ENCODE measurements around the gene FMNL1.
"Not testable (repeated sequence)": the region's sequence is repeated elsewhere in the genome, so short reads cannot be mapped to it uniquely, and the experiment has no call there.

Gene FMNL1, protein sequence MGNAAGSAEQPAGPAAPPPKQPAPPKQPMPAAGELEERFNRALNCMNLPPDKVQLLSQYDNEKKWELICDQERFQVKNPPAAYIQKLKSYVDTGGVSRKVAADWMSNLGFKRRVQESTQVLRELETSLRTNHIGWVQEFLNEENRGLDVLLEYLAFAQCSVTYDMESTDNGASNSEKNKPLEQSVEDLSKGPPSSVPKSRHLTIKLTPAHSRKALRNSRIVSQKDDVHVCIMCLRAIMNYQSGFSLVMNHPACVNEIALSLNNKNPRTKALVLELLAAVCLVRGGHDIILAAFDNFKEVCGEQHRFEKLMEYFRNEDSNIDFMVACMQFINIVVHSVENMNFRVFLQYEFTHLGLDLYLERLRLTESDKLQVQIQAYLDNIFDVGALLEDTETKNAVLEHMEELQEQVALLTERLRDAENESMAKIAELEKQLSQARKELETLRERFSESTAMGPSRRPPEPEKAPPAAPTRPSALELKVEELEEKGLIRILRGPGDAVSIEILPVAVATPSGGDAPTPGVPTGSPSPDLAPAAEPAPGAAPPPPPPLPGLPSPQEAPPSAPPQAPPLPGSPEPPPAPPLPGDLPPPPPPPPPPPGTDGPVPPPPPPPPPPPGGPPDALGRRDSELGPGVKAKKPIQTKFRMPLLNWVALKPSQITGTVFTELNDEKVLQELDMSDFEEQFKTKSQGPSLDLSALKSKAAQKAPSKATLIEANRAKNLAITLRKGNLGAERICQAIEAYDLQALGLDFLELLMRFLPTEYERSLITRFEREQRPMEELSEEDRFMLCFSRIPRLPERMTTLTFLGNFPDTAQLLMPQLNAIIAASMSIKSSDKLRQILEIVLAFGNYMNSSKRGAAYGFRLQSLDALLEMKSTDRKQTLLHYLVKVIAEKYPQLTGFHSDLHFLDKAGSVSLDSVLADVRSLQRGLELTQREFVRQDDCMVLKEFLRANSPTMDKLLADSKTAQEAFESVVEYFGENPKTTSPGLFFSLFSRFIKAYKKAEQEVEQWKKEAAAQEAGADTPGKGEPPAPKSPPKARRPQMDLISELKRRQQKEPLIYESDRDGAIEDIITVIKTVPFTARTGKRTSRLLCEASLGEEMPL

DNA sequence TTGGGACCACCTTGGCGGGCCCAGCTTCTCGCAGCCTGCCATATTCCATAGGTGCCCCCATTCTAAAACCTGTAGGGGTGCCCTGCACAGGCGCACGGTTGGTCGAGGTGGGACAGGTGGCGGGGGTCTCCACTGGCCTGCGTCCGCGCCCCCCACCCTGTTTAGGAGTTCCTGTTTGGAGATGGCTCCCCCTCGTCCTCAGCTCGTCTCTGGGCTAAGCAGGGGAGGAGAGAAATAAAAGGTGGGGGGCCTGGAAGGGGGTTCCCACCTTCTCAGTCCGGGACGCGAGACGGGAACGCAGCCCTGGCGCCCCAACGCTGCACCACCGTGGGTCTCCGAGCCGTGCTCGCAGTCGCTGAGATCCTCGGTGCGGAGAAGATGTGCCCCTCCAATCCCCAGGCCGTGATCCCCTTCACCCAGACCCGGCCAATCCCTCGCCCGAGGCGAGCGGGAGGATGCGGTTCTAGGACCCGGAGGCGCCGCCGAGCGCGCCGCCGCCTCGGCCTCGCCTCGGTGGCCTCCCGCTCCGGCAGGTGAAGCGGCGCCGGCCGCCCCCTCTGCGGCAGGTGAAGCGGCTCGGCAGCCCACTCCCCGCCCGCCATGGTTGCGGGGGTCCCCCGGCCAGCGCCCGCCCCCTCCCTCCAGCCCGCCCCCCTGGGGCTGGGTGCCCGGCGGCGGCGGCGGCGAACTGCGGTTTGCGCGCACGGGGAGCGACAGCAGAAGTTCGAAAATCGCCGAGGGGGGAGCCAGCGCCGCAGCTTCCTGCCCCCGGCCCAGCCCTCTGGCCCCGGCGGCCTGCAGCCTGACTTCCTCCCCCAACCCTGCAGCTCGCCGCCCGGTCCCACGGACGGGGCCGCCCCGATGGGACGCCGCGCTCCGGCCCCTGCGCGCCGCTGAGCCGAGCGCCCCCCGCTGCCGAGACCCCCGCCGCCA lies at the start of gene FMNL1:
Gene FMNL1, plus strand, starts transcription at position 805 of the 933 bp plus-strand sequence. CDS start 240 bp downstream, outside the sequence.
- peak in 5 of 51 donors; percentile 19 to 46 (median 27) for DNase-seq

DNA sequence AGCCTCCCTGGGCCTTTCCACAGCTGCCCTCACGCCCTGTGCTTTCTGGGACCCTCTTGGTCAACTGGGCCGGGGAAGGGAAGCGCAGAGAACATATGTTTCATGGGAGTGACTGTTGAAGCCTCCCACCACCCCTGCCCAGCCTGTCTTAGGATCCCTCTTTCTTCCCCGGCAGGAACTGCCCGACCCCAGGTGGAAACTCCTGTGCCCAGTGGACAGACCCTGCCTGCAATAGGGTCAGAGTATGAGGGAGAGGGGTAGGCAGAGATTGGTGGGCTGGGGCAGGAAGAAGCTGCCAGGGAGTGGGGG lies 49.5 kb upstream of the FMNL1 start:
- no peak for DNase-seq

DNA sequence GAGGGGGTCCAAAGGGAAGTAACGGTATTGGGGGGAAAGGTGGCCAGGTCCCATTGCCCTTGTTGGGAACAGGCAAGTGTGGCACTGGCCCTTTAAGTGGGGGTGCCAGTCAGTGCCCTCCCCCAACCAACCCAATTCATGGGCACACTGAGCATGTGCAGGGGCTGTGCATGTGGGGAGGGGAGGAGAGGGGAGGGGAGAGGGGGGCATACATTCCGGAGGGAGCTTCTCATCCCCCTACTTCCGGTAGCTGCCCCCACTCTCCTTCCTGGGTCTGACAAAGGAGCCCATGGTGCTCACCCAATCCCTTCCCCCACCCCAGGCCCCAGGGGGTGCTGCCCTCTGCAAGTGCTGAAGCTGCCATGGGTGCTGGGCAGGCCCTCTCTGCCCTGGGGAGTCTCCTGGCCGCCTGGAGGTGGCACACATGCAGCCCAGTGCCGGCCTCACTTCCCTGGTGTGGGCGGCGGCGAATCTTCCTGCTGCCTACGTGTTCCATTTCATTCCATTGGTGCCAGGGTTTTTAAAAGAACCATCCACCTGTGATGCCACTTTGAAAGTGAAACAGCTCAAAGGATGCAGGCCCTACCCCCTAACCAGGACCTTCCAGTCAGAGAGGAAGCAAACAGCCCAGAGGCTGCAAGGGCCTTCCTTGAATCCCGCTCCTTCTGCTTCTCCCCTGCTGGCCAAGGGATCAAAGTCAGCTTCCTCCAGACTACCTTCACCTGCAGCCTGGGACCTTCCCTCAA lies 49.0 kb upstream of the FMNL1 start:
- DNase-seq = peak; percentile 47 to 95 (median 82)

DNA sequence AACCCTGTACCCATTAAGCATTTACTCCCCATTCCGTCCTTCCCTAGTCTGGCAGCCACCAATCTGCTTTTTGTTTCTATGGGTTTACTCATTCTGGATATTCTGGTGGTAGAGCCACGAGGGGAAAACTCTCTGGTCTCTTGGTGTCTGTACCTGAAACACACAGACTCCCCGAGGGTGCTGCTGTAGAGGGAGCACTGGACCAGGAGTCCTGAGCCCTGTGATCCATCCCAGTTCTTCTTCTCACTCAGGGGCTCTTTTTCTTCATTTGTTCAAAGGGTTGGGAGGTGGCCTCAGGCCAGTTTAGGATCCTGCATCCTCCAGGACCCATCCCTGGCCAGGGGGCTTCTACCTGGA lies 45.9 kb upstream of the FMNL1 start:
- DNase-seq = no peak

DNA sequence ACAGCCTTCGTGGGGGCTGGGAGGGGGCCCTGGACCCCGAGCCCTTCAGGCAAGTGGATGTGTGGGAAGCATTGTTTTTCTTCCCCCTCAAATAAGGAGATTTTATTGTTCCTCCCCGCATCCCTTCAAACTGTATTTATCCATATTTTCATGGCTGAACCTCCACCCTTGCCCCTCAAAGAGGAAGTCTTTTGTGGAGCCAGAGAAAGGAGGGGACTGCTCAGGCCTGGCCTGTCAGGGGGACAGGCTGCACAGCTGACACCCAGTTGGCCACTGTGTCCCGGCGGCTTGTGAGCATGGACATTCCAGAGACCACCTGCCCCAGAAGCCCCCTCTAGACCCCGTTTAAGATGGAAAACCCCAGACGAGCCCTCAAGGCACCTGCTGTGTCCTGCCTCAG lies 44.1 kb upstream of the FMNL1 start:
- no peak for DNase-seq

DNA sequence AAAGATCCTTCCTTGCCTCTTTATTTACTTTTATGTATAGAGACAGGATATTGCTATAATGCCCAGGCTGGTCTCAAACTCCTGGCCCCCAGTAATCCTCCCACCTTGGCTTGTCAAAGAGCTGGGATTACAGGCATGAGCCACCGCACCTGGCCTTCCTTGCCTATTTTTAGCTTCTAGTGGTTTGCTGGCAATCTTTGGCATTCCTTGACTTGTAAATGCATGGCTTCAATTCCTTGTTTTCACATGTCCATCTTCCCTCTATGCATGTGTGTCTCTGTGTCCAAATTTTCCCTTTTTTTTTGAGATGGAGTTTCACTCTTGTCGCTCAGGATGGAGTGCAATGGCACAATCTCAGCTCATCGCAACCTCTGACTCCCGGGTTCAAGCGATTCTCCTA lies 37.5 kb upstream of the FMNL1 start:
- DNase-seq = no peak

DNA sequence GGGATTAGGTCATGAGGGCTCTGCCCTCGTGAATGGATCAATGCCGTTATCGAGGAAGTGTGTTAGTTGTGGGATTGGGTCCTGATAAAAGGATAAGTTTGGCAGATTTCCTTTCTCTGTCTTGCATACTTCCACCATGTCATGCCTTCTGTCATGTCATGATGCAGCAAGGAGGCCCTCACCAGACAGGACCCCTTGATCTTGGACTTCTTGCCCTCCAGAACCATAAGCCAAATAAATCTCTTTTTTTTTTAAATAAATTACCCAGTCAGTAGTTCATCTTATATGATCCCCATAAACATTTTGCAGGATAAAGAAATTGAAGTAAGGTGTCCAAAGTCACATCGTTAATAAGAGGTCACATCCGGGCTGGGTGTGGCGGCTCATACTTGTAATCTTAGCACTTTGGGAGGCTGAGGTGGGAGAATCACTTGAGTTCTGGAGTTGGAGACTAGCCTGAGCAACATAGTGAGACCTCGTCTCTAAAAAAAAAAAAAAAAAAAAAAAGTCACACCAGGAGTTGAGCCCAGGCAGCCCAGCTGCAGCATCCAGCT lies 34.8 kb upstream of the FMNL1 start:
- no peak for DNase-seq

DNA sequence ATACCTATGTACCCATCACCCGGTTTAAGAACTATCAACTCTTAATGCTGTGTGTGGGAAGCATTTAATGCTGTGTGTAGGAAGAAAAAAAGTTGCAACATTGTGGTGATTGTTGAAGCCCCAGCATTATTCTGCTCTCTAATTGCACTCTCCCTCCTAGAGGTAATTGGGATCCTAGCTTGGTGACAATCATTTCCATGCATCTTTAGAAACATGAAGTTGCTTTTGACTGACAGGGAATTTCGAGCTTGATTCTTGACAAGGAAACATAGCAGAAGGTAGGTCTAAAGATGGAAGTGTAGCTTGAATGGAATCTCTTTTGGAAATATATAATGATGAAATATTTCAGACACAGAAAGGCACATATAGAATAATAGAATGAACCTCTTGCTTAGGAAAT lies 32.7 kb upstream of the FMNL1 start:
- DNase-seq = no peak

DNA sequence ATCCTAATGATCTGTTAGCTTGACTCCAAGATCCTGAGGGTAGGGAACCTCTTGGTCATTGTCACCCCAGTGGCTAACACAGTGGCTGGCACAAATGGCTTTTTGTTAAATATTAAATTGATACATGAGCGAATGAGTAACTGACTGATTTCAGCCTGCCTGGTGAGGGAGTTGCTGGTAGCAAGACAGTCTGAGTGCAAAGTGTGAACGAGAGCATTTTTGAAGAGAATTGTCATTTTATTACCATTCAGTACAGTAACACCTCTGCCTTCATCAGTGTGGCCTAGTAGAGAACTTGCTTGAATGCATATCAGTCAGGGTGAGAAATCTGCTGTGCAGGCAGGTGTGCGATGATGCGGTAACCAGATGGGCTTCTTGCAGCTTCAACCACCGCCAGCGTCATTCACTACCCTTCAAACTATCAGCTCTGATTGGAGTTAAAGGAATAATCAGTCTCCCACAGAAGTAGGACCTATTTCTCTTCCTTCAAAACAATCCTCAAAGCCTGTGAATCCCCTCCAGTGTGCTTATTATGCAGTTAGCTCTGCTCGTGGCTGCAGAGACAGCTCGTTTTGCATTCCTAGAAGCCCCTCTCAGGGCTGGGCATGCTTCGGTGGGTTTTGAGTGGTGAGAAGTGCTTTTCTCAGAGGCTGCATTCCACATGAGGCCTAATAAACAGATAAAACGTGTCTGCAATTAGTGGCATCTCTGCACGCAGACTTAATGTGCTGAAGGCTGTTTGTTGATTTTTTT lies 31.0 kb upstream of the FMNL1 start:
- no peak for DNase-seq

DNA sequence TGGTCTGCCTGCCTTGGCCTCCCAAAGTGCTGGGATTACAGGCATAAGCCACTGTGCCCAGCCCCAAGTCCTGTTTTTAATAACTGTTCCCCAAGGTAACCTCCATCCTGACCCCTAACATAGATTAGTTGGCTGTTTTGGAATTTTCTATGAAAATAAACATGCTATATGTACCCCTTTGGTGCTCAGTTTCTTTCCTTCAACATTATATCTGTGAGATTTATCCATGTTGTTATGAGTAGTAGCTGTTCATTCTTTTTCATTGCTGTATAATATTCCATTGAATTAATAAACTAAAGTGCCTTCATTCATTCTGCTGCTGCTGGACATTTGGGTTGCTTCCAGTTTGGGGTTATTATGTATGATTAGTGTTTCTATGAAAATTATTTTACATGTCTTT lies 26.3 kb upstream of the FMNL1 start:
- DNase-seq = no peak

DNA sequence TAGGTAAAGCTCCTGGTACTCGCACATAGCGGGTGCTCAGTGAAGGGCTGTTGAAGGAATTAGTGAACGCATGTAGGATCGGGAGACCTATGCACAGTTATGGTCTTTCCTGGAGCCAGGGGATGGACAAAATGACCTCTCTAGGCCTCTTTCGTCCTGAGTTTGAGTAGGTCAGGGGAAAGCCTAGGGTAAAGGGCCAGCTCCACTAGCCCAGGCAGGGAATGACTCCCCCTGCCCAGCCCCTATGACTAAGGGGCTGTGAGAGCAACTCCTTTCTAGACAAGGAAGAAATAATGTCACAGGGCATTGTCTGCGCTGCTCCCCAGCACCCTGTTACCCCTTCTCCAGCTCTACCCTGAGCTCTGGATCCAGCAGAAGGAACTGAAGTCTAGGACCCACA lies 24.6 kb upstream of the FMNL1 start:
- DNase-seq = no peak

DNA sequence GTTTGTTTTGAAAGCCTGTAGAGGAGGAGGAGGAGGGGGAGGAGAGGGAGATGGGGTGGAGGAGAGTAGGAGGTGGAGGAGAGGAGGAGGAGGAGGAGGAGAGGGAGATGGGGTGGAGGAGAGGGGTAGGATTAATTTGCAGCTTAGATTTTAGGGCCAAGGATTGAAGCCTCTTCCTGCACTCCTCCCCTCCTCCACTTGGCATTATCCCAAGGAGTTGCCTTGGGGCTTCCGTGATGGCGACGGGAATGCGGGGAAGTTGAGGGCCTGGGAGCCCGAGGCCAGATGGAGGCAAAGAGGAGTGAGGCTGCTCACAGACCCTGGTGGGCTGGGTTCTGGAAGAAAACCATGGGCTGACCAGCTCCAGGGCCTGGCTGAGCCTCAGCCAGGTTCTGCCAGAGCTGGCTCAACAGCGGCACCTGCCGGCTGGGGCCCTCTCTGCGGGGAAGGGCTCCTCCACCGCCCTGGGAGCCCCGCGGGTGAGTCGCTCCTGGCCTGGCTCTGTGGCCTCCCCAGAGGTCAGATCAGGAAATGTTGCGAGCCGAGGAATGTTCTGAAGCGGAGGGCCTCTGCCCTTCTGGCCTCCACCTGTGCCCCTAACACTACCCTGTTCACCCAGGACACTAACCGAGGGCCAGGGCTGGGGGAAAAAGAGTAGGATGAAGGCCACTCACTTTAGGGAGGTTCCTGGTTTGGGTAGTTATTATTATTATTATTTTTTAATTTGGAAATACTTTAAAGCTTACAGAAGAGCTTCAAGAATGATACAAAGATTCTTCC lies 23.9 kb upstream of the FMNL1 start:
- DNase-seq = peak; percentile 34 to 93 (median 79)

DNA sequence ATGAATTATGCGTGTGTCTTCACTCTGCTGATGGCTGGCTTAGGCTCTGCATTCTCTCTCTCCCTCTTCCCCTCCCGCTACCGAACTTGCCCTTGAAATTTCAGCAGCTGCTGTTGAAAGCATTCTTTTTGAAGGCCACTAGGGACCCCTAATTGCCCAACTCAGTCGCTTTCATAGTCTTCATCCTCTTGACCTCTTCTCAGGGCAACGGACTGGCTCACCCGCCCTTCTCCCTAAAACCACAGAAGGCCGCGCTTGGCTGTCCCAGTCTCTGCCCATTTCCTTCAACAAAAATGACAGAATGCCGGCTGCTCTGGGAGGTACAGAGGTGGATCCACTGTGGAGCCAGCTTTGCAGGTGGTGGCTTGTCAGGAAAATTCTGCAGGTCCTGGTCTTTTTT lies 21.0 kb upstream of the FMNL1 start:
- DNase-seq = no peak

DNA sequence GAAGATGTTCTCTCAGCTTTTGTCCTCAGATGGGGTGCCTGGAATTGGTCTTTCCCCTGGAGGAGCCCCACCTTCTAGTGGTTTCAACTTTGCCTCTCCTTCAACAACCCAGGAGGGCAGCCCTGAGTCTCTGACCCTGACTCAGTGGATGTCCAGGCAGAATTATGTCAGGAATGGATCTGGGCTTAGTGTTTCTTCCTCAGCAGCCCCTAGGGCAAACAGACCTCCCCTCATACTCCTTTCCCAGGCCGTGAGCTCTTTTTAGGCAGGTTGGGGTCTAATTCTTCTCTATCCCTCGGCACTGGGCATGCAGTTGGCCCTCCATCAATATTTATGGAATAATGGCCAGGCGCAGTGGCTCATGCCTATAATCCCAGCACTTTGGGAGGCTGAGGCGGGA lies 20.2 kb upstream of the FMNL1 start:
- no peak for DNase-seq

DNA sequence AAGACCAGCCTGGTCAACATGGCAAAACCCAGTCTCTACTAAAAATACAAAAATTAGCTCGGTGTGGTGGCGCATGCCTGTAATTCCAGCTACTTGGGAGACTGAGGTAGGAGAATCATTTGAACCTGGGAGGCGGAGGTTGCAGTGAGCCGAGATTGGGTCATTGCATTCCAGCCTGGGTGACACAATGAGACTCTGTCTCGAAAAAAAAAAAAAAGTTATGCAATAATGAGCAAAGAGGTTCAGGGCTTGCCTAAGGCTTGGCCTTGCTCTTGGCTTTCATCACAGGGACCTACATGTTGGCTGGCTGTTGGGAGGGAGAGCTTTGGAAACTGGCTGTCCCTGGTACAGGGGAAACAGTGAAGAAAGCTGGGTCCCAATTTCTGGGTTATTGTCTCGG lies 19.8 kb upstream of the FMNL1 start:
- DNase-seq = not testable (repeated sequence)

DNA sequence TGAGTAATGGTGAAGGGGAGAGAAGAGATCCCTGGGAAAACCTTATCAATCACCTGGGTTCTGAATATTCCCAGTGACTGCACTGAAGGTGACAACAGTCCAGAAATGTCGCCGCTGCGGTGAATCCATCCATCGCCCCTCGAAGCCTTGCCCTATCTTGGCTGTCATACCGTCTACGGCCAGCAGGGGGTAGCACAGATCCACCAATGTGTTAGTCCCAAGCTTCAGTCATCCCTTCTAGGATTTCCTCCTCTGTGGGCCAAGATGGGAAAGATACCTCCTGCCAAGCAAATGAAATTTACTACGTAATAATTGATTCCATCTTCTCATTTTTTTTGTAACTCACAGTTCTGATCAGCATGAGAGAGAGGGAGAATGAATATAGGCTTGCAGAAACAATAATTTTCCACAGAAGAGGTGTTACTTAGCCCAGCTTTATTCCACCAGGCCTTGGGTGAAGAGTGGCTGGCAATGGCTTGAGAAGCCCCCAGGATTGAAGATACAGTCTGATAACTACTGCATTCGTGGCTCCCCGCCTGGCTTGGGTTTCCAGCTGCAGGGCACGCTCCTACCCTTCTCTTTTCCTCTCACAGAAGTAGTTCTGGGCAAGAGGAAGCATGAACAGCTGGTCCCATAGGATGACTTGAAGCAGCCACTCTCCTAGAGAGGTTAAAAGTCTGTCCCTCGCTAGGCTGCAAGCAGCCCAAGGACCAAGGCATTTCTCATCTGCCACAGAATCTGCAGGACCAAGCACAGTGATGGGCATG lies 2.6 kb upstream of the FMNL1 start:
- peak in 48 of 51 donors; percentile 20 to 96 (median 72) for DNase-seq

DNA sequence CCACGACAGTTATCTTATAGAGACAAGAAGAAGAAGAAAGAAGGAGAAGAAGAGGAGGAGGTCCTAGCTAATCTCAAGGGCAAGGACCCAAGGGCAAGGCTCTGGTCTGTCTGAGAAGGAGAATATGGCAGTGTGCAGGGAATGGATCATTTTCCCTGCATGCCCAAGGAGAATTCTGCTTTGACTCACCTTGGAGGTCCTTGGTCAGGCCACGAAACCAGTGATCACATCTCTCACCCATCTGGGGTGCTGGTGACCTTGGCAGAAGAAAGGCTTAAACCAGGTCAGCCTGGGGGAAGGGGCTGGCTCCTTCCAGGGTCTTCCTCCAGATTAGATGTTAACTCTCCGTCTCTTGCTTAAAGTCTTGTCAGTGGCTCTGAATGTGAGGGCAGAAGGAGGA lies 1.6 kb upstream of the FMNL1 start:
- DNase-seq = no peak

DNA sequence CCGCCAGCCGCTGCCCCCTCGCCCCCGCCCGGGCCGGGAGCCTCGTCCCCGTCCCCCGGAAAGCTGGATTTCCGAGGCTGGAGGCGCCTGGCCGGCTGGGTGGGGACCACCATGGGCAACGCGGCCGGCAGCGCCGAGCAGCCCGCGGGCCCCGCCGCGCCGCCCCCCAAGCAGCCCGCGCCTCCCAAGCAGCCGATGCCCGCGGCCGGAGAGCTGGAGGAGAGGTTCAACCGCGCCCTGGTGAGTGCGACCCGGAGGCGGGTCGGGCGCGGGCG lies 266 bp downstream of the FMNL1 start:
- DNase-seq = no peak

All from hypothalamus (tissue), 51 donors.